Left ventricle myocardium inferior (tissue), 1 donor: ENCODE measurements around the gene FAM174C. TPM values are rescaled to one million over a fixed set of nuclear protein-coding genes. Genes with fewer than 3 reads are reported as not detected.

Source experiments
- DNase-seq: peaks from one replicate; pipeline ENCODE4 v3.0.0-alpha.2; 2020
- H3K27ac ChIP-seq: fragments of 200-600 bp; replicated peaks from 2 replicates; pipeline ENCODE4 v1.8.0; 2021
- H3K27me3 ChIP-seq: fragments of 200-600 bp; 2 replicates; pipeline ENCODE4 v1.8.0; 2021; ENCODE audit warnings: low read depth
- H3K36me3 ChIP-seq: fragments of 200-600 bp; 2 replicates; pipeline ENCODE4 v1.8.0; 2021
- H3K4me1 ChIP-seq: fragments of 200-600 bp; 2 replicates; pipeline ENCODE4 v1.8.0; 2021
- H3K4me3 ChIP-seq: fragments of 200-600 bp; 2 replicates; pipeline ENCODE4 v1.8.0; 2021; ENCODE audit warnings: mild to moderate bottlenecking, moderate library complexity
- H3K9me3 ChIP-seq: fragments of 200-600 bp; replicated peaks from 2 replicates; pipeline ENCODE4 v1.8.0; 2021
- intact Hi-C: fragments of 100-400 bp; cut with micrococcal nuclease; formaldehyde crosslinking; loops from one replicate; pipeline ENCODE4 v1.11.0; 2022
- total RNA-seq: library from RNA; stranded (reverse); fragmentation: NEBNext Ultra II Directional; extraction: Animal tissue kit (Norgen Biotek cat#: 25700); gene quantifications from one replicate; pipeline ENCODE4 v1.2.1, GENCODE V29; 2021
- TF ChIP-seq, protein P1 (sequence below): fragments of 200-600 bp; IDR thresholded peaks from 2 replicates; pipeline ENCODE4 v1.8.0; 2021; ENCODE audit warnings: antibody characterized with exemption, mild to moderate bottlenecking, borderline replicate concordance
- donor health status: DM: no; HTN: yes; CAD: no; lungs with severe emphysema.

FAM174C gene
- total RNA-seq, 1 donor from 2014 or later, result 12.4 TPM

DNA sequence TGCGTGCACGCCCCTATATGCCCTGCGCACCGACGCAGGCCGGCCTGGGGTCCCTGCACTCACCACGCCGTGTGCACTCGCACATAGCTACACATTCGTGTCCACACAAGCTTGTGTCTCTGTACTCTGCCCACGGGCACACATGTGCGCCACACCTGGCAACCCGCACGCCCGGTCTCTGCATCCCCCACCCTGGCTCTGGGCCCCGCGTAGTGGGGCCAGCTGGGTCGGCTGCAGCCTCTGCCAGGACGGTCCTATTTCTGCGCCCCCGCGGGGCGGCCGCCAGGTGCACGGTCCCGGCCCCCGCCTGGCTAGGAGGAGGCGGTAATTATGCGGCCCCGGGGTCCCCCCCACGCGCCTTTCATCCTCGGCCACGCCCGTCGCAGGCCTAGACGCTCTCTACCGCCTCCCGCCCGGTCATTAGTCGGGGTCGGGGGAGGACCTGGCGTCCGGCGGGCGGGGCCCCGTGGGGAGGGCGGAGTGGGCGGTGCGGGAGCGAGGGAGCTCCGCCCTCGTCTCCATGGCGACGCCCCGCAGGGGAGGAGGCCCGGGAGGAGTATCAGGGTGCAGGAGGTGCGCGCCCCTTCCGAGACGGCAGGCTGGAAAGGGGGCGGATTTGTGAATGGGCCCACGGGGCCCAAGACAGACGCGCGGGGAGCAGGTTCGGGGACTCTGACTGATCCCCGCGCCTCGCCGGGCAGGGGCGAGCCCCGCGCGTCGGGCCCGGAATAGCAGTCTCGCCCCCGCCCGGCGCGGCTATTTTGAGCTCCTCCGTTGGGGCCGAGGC is 9.0 kb upstream of the FAM174C start:
- peaks cover 83% of the 10 kb centered on the region for H3K4me1 ChIP-seq
- TF ChIP-seq, protein P1, sequence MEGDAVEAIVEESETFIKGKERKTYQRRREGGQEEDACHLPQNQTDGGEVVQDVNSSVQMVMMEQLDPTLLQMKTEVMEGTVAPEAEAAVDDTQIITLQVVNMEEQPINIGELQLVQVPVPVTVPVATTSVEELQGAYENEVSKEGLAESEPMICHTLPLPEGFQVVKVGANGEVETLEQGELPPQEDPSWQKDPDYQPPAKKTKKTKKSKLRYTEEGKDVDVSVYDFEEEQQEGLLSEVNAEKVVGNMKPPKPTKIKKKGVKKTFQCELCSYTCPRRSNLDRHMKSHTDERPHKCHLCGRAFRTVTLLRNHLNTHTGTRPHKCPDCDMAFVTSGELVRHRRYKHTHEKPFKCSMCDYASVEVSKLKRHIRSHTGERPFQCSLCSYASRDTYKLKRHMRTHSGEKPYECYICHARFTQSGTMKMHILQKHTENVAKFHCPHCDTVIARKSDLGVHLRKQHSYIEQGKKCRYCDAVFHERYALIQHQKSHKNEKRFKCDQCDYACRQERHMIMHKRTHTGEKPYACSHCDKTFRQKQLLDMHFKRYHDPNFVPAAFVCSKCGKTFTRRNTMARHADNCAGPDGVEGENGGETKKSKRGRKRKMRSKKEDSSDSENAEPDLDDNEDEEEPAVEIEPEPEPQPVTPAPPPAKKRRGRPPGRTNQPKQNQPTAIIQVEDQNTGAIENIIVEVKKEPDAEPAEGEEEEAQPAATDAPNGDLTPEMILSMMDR, result no peak
- H3K9me3 ChIP-seq, result no peaks in the 10 kb centered on the region
- peak; percentile 90 for DNase-seq
- intact Hi-C loops, result no loop called here
- peak overlapping the region; percentile 67 for H3K4me3 ChIP-seq
- no peaks in the 10 kb centered on the region for H3K27me3 ChIP-seq
- peaks cover 12% of the 10 kb centered on the region for H3K36me3 ChIP-seq
- H3K27ac ChIP-seq, result peak overlapping the region; percentile 100

DNA sequence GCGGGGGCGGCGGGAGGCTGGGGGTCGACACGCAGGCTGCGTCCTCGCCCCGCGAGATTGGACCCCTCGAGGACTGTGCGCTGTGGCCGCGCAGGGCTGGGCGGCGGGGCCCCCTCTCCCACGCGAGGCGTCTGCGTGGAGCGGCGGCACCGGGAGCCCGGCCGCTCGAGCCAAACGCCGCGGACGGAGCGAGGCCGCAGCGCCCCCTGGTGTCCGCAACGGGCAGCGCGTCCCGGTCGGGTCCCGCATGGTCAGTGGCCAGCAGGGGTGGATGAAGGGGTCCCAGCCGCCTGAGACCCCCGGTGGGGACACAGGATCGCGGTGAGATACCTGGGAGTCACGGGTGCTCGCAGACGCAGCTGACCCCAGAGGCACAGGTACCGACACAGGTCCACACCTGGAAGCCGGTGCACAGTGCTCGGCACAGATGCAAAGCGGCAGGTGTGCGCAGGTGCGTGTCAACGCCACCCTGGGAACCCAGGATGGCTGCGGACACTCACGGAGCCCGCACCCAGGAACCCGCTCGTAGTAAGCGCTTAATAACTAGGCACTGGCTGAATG is 8.3 kb upstream of the FAM174C start:
- peaks cover 83% of the 10 kb centered on the region for H3K4me1 ChIP-seq
- H3K4me3 ChIP-seq, result peak overlapping the region; percentile 67
- H3K9me3 ChIP-seq, result no peaks in the 10 kb centered on the region
- H3K27me3 ChIP-seq, result no peaks in the 10 kb centered on the region
- H3K36me3 ChIP-seq, result peaks cover 19% of the 10 kb centered on the region
- H3K27ac ChIP-seq, result peak overlapping the region; percentile 100
- intact Hi-C loops, result no loop called here
- TF ChIP-seq, protein P1, result peak; percentile 96
- DNase-seq, result peak; percentile 83

DNA sequence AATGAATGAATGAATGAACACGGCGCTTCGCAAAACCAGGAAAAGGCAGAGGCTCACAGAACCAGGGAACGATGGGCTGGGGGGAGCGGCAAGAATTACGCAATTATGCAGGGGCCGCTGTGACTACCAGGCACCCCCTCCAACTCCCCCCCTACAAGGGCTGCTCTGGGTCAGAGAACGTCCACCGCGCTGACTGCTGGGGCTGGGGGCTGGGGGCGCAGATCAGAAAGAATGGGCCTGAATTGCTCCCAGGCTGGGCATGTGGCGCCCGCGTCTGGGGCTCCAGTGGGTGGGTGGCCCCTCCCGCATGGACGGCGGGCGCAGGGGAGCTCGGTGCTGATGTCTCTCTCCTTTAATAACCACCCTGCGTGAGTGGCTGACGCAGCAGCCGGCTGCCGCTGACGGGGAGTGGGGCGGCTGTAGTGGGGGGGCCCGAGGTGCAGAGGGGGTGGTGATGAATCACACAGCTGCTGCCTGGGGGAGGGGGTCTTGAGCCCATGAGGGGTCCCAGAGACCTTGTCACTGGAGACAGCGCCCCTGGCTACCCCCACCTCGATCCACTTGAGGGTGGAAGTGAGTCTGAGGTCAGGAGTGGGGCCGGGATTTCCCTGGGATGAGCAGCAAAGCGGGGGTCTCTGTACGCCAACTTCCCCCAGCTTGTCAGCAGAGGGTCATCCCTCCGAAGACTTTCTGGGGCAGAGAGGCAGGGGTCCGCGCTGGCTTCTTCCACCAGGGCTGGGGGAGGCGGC is 7.7 kb upstream of the FAM174C start:
- intact Hi-C loops, result no loop called here
- H3K4me1 ChIP-seq, result peaks cover 83% of the 10 kb centered on the region
- H3K27ac ChIP-seq, result peak overlapping the region; percentile 100
- H3K27me3 ChIP-seq, result no peaks in the 10 kb centered on the region
- no peaks in the 10 kb centered on the region for H3K9me3 ChIP-seq
- no peak for DNase-seq
- peak overlapping the region; percentile 67 for H3K4me3 ChIP-seq
- TF ChIP-seq, protein P1, result no peak
- H3K36me3 ChIP-seq, result peaks cover 25% of the 10 kb centered on the region

DNA sequence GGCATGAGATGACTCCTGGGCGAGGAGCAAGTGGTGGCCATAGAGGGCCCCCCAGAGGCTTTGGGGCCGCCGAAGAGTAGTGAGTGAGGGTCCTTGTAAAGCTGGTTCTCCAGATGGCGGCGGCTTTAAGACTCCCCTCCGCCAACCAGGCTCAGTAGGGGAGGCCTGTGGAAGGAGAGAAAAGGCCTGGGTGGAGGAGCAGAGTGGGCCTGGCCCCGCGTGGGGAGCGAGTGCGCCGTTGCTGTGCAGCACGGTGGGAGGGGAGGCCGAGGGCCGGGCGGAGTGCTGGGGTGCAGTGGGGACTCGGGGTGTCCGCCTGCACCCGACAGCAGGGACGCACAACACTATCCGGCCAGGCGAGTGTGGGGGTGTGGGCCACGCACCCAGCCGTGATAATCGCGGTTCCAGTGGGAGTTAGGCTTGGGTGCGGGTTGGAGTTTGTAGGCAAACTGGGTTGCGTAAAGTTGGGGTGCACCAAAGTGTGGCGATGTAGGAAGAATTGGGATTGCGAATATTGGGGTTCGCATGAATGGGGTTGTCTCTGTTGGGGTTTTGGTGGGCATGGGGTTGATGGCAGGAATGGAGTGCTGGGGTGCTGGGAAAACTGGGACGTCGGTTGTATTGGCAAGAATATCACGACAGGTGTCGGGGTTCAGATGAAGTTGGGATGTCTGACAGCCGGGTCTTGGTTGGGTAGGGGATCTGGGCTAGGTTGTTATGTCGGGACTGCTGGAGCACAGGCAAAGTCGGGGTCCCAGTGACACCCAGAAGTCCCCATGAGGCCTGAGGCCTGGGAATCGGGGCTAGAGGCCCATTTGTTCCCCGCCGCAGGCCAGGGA is 6.9 kb upstream of the FAM174C start:
- H3K27ac ChIP-seq, result peak overlapping the region; percentile 100
- peaks cover 87% of the 10 kb centered on the region for H3K4me1 ChIP-seq
- intact Hi-C loops, result no loop called here
- H3K27me3 ChIP-seq, result no peaks in the 10 kb centered on the region
- DNase-seq, result no peak
- H3K36me3 ChIP-seq, result peaks cover 33% of the 10 kb centered on the region
- no peaks in the 10 kb centered on the region for H3K9me3 ChIP-seq
- TF ChIP-seq, protein P1, result no peak
- peak overlapping the region; percentile 86 for H3K4me3 ChIP-seq

DNA sequence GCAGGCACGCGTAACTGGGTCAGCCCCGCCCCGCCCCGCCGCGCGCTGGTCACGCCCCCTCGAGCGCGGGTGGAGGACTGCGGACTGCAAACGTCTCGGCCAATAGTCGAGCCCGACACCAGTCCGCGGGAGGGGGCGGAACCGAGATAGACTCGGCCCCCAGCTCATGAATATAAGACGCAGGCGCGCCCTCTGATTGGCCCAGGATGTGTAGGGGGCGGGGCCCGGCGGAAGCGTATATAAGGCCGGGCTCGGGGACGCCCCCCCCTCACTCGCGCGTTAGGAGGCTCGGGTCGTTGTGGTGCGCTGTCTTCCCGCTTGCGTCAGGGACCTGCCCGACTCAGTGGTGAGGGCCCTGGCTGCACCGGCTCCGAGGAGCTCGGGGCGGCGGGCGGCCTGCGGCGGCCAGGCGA is 6.3 kb upstream of the FAM174C start, which contains the start of gene CIRBP:
CIRBP (plus strand) TSS at position 268 of the 413 bp plus-strand sequence. CDS start 1,602 bp downstream, outside the sequence.
- Histone ChIP-seq H3K27ac (peak within 1 kb of the TSS; percentile 100), H3K4me3 (peak within 1 kb of the TSS; percentile 86), H3K27me3 (no peaks in the 10 kb centered on the region), H3K9me3 (no peaks in the 10 kb centered on the region), H3K4me1 (peaks cover 93% of the 10 kb centered on the region), H3K36me3 (peaks cover 39% of the 10 kb centered on the region)
- TF ChIP-seq, protein P1, result no peak
- DNase-seq, result peak; percentile 100
- intact Hi-C loops, result no loop called here
